Spleen (tissue), 11 donors: ENCODE measurements around the gene MTG2. TPM values are rescaled to one million over a fixed set of nuclear protein-coding genes. Genes with fewer than 3 reads are reported as not detected.

Experiments used
- DNase-seq: peaks from one replicate; pipeline ENCODE4 v3.0.0-alpha.2; 2020
- H3K27ac ChIP-seq, 8 donors: fragments of 200-600 bp; sonication (generic) in 7 of 8; 1 replicate in 4 of 8; 2 replicates in 4 of 8; pipeline versions ENCODE4 v1.5.0 to v1.8.0; 2016 to 2021; ENCODE audit warnings: inconsistent platforms in 4 of 8, mild to moderate bottlenecking in 4 of 8, moderate library complexity in 1 of 8
- H3K27me3 ChIP-seq, 7 donors: fragments of 200-600 bp; sonication (generic) in 6 of 7; replicated peaks in 1 of 7; 1 replicate in 4 of 7; 2 replicates in 3 of 7; pipeline versions ENCODE4 v1.5.0 to v1.8.0; 2016 to 2021; ENCODE audit warnings: inconsistent platforms in 3 of 7, mild to moderate bottlenecking in 1 of 7
- H3K36me3 ChIP-seq, 6 donors: fragments of 200-600 bp; sonication (generic) in 5 of 6; 1 replicate in 4 of 6; 2 replicates in 2 of 6; pipeline versions ENCODE4 v1.5.0 to v1.8.0; 2016 to 2021; ENCODE audit warnings: inconsistent platforms in 2 of 6
- H3K4me1 ChIP-seq, 6 donors: fragments of 200-600 bp; sonication (generic) in 5 of 6; 1 replicate in 3 of 6; 2 replicates in 3 of 6; pipeline versions ENCODE4 v1.5.0 to v1.8.0; 2016 to 2021; ENCODE audit warnings: inconsistent platforms in 3 of 6
- H3K4me3 ChIP-seq, 8 donors: fragments of 200-600 bp; sonication (generic) in 7 of 8; 1 replicate in 4 of 8; 2 replicates in 4 of 8; pipeline versions ENCODE4 v1.5.0 to v1.8.0; 2016 to 2021; ENCODE audit warnings: inconsistent platforms in 4 of 8, mild to moderate bottlenecking in 4 of 8, moderate library complexity in 2 of 8
- H3K9me3 ChIP-seq, 8 donors: fragments of 200-600 bp; sonication (generic) in 7 of 8; 1 replicate in 4 of 8; 2 replicates in 4 of 8; pipeline versions ENCODE4 v1.5.0 to v1.8.0; 2016 to 2021; ENCODE audit warnings: inconsistent platforms in 4 of 8
- CTCF ChIP-seq, 11 experiments: fragments of 200-600 bp in 7 of 11; fragments of 450-650 bp in 4 of 11; sonication (generic) in 4 of 11; IDR thresholded peaks in 8 of 11; conservative IDR thresholded peaks in 3 of 11; 1 replicate in 7 of 11; 2 replicates in 4 of 11; pipeline versions ENCODE4 v1.4.0 to v1.8.0; 2016 to 2021; ENCODE audit warnings: antibody characterized with exemption in 11 of 11, inconsistent platforms in 4 of 11, mild to moderate bottlenecking in 1 of 11
- POLR2A ChIP-seq, 3 donors: fragments of 450-650 bp; IDR thresholded peaks; one replicate each; pipeline ENCODE4 v1.5.1; 2017; ENCODE audit warnings: antibody characterized with exemption in 3 of 3, mild to moderate bottlenecking in 1 of 3
- POLR2AphosphoS5 ChIP-seq, 3 donors: sonication (generic); formaldehyde crosslinking; IDR thresholded peaks; one replicate each; pipeline ENCODE4 v1.5.1; 2017; ENCODE audit warnings: antibody characterized with exemption in 3 of 3
- WGBS, 5 donors: extraction: QIAGEN DNeasy Blood & Tissue Kit in 3 of 5; methylation state at CpG; one replicate each; pipeline versions ENCODE4 v1.1.5 to v1.1.7; 2013 to 2018; 5-methylcytosine and 5-hydroxymethylcytosine counted together
- intact Hi-C: fragments of 100-400 bp; cut with DNase I; formaldehyde crosslinking; loops from one replicate; pipeline ENCODE4 v1.15.0; 2023; ENCODE audit warnings: low total_unique reads
- polyA plus RNA-seq, 3 donors: library from polyadenylated mRNA; stranded (reverse); fragments of 200-250 nt; gene quantifications; one replicate each; pipeline ENCODE4 v1.2.1, GENCODE V29; 2013
- total RNA-seq, 7 donors: library from RNA; depleted of rRNA in 3 of 7; stranded (reverse); fragments of >200 nt in 3 of 7; fragmentation: NEBNext Ultra II Directional in 4 of 7; extraction: Animal tissue kit (Norgen Biotek cat#: 25700) in 4 of 7; gene quantifications; one replicate each; pipeline versions ENCODE4 v1.1.0 to v1.2.1, GENCODE V29; 2016 to 2021
- donor health status: healthy with polysubstance abuse.
- donor health status: DM: no; HTN: no; CAD: no; lungs with moderate emphysema.
- donor health status: DM: no; HTN: no; CAD: no.
- donor health status: Bipolar disorder and iron deficiency.
- donor health status: healthy.
- donor health status: DM: no; HTN: no; CAD: no.
- donor health status: DM: yes; HTN: yes; CAD: no.

The MTG2 gene
- total and polyA plus RNA-seq, 10 donors, result 22.6 to 41.3 (median 37.6) TPM

DNA sequence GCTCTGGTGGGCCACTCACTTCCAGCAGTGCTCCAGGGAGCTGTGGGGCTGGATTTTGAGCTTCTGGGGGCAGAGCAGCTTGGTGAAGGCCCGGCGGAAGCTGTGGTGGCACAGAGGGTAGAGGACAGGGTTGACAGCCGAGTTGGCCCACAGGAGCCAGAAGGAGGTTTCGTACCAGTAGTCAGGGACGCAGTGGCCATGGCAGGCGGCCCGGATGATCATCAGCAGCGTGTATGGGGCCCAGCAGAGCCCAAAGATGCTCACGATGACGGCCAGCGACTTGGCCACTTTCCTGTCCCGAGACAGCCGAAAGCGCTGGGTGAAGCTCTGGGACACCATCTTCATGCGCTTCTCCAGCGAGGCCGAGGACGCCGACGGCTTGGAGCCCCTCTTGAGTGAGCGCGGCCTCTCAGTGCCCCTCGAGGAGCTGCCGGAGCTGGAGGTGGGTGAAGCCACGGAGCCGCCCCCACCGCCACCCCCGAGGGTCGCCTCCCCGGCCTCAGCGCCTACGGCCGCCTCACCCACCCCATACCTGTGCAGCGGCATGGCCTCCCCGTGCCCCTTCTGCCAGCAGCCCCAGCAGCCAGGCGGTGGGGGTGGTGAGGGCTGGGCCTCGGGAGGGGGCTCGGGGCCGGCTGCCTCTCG is 33.3 kb downstream of the MTG2 start:
- intact Hi-C loops, result no loop called here
- no peak for TF ChIP-seq POLR2A (IDR thresholded peaks at IDR 0.05)
- no peak for TF ChIP-seq POLR2AphosphoS5 (IDR thresholded peaks at IDR 0.05)
- no peak for TF ChIP-seq CTCF (IDR thresholded peaks at IDR 0.05 in 8 of 11, conservative IDR thresholded peaks at IDR 0.05 in 3 of 11)
- DNase-seq, result no peak
- Histone ChIP-seq H3K36me3 (no peaks in the 10 kb centered on the region), H3K4me3 (no peak overlapping the region), H3K9me3 (no peaks in the 10 kb centered on the region), H3K27ac (no peak overlapping the region), H3K4me1 (peaks cover 6 to 23% (median 15%) of the 10 kb centered on the region in 6 donors), H3K27me3 (peaks cover 11 to 91% (median 79%) of the 10 kb centered on the region in 7 donors)
- 79 to 87% (median 81%) methylated on average over 16 to 40 of the region's 40 CpGs for WGBS, 5 donors

- no peak for DNase-seq
- Histone ChIP-seq H3K4me1 (peaks cover 6 to 25% (median 16%) of the 10 kb centered on the region in 6 donors), H3K36me3 (no peaks in the 10 kb centered on the region), H3K27ac (no peak overlapping the region), H3K9me3 (no peaks in the 10 kb centered on the region), H3K27me3 (peaks cover 11 to 91% (median 80%) of the 10 kb centered on the region in 7 donors), H3K4me3 (no peak overlapping the region)
- intact Hi-C loops, result no loop called here
- TF ChIP-seq POLR2A (IDR thresholded peaks at IDR 0.05) (no peak), CTCF (IDR thresholded peaks at IDR 0.05 in 8 of 11, conservative IDR thresholded peaks at IDR 0.05 in 3 of 11) (no peak)
- WGBS, 5 donors, result 68 to 75% (median 74%) methylated on average over 25 to 26 of the region's 26 CpGs
Measured at GRCh38 chr20:62216636-62217566, 34.1 kb downstream of the MTG2 start.

DNA sequence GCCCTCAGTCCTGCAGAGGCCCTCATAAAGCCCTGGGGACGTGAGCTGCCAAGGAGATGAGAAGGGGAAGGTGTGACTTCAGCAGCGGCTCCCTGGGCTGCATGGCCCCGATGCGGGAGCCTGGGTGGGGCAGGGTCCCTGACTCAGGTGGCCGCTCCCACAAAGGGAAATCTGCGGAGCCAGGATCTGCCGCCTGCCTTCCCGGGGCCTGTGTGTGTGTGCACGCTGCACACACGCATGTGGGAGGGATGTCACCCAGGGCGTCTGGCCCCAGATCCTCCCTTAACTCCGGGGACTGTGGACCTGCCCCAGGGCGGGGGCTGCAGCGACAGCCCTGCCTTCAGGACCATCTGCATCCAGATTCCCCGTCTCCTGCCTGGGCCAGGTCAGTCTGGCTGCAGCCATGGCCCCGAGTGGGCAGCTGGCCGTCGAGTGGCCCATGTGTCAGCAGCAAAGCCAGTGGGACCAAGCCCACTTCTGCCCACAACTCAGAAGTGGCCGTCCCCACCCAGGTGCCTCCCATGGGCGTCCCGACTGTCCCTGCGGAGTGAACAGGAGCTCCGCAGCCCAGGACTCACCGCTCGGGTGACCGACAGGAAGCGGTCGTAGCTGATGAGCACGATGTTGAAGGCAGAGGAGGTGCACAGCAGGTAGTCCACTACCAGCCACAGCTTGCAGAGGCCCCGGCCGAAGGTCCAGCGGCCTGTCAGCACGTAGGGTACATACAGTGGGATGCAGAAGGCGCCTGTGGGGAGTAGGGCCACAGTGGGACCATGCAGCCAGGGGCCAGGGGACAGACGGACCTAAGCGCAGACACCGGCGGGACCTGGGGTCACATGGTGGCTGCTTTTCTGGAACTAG is 35.3 kb downstream of the MTG2 start:
- 56 to 67% (median 59%) methylated on average over 30 to 38 of the region's 38 CpGs for WGBS, 5 donors
- Histone ChIP-seq H3K4me1 (peaks cover 6 to 25% (median 16%) of the 10 kb centered on the region in 6 donors), H3K36me3 (no peaks in the 10 kb centered on the region), H3K27ac (no peak overlapping the region), H3K27me3 (peaks cover 11 to 96% (median 86%) of the 10 kb centered on the region in 7 donors), H3K4me3 (no peak overlapping the region), H3K9me3 (no peaks in the 10 kb centered on the region)
- no peak for DNase-seq
- intact Hi-C loops, result no loop called here
- TF ChIP-seq POLR2AphosphoS5 (IDR thresholded peaks at IDR 0.05), result no peak
- no peak for TF ChIP-seq CTCF (IDR thresholded peaks at IDR 0.05 in 8 of 11, conservative IDR thresholded peaks at IDR 0.05 in 3 of 11)
- TF ChIP-seq POLR2A (IDR thresholded peaks at IDR 0.05), result no peak
